C1 segment of cervical spinal cord (tissue), 14 donors: ENCODE results near the gene CNOT2.
"Not testable (repeated sequence)": the region's sequence is repeated elsewhere in the genome, so short reads cannot be mapped to it uniquely, and the experiment has no call there.

Source experiments
- DNase-seq, 14 donors: peaks; one replicate each; lab custom pipeline; 2025; lab: John Stamatoyannopoulos, UW

Gene CNOT2

DNA sequence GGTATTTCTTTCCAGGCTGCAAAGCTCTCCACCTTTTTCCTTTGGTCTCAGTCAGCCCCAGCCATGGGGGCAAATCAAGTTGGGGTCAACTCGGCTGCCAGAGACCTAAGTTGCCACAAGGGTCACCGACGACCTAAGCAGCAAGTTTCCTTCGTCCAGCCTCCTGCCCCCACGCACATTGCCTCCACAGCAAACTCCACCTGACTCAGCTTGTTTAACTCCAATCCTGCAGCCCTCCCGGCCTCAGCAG, 122.1 kb downstream of the CNOT2 start:
- DNase-seq: peak in 2 of 14 donors; percentile 15 to 34

DNA sequence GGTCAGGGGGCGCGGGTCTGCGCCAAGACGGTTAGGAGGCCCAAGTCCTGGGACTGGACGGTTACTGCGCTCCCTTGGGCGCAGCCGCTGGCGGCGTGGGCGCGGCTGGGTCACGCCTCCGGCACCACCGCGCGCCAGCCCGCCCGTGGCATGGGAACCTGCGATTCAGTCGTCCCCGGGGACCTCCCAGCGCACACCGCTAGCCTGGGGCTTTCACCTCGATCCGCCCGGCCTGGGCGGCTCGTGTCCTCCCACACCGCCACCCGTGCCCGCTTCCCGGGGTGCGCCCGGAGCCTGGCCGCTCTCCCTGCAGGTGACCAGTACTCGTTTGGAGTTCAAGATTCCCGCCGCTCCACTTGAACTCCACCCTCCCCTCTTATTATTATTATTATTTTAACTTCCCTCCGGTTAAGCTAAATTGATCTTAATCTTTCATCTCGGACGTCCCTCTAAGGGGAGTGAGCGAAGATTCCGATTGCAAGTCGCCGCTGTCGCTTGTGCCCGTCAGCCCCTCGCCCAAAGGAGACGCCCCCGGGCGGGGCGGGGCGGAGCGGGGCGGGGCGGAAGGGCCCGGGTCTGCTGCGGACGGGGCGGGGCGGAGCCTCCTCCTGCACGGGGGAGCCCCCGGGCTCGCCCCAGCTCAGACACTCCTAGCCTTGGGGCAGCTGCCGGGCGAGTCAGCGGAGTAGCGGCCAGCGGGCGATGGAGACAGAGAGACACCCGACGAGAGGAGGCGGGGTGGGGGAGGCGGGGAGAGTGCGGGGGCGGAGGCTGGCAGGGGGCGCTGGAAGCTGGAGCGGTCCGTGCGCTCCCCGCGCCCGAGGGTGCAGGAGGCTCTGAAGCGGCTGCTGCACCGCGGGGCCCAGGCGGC, 122.7 kb downstream of the CNOT2 start, which contains the start of gene KCNMB4:
KCNMB4 (plus strand) TSS at position 643 of the 871 bp plus-strand sequence. CDS start 445 bp downstream, outside the sequence.
- peak in 12 of 14 donors; percentile 37 to 84 (median 65) for DNase-seq

GRCh38 chr12:70366581-70367257, 123.5 kb downstream of the CNOT2 start:
- DNase-seq: peak in 9 of 14 donors; percentile 16 to 77 (median 40)

DNA sequence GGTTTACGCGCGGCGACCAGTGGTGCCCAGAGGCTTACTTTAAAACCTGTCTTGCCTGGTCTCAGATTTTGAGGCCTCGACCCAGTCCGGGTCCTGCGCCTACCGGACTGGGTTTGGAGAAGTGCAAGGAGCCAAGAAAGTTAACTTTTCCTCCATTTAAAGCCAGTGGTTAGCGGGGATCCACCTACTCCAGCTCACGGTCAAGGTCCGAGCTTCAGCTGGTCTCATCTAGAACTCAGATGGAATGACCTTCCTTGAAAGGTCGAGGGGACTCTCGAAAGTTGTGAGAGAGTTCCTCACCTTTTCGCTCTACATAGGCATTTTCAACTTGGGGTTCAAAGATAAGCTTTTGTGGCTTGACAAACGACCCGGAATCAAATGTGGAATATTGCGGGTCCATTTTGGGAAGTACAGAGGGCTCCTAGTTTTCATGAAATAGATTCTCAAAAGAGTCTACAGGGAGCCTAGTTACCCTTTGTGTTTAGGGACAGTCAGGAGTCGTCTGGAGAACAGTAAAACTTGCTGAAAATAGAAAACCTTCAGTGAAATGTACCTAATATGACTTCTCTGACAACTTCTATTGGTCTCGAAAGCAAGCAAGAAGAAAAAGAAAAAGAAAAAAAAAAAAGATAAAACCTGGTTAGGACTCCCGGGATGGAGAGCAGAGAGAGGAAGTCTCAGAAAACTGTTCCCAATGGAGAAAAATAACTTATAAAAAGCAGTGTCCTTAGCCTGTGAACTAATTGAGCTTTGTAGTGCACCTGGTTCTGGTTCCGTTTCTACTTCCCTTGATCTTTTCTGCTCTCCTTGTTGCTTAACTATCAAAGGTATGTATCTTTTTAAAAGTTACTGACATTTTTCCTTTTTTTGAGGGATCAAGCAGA, 124.3 kb downstream of the CNOT2 start:
- DNase-seq: peak in 4 of 14 donors; percentile 18 to 61 (median 34)

GRCh38 chr12:70372881-70373280, 129.6 kb downstream of the CNOT2 start:
- DNase-seq: no peak

GRCh38 chr12:70379846-70380245, 136.6 kb downstream of the CNOT2 start:
- DNase-seq: no peak

GRCh38 chr12:70383484-70383883, 140.3 kb downstream of the CNOT2 start:
- no peak for DNase-seq

- no peak for DNase-seq
These were observed 140.7 kb downstream of the CNOT2 start for GRCh38 chr12:70383886-70384285.

- DNase-seq: no peak
These were observed 143.5 kb downstream of the CNOT2 start for GRCh38 chr12:70386771-70387170.

DNA sequence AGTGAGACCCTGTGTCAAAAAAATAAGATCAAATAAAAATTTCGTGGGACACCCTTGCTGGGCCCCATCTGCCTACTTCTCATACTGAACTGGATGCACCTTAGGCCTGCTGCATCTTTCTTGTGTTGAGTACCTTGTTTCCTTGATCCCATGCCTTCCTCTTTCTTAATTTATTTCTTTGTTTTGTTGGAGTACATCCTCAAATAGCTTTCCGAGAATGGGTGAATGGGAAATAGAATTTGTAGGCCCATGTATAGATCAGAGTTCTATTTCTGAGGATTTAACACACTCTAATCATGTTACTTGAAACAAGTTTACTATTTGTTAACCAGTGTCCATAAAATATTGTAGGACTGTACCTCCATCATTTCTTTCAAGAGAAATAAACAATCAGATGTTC, 146.4 kb downstream of the CNOT2 start:
- no peak for DNase-seq

- DNase-seq: not testable (repeated sequence)
These were observed 149.4 kb downstream of the CNOT2 start for GRCh38 chr12:70392631-70393030.

DNA sequence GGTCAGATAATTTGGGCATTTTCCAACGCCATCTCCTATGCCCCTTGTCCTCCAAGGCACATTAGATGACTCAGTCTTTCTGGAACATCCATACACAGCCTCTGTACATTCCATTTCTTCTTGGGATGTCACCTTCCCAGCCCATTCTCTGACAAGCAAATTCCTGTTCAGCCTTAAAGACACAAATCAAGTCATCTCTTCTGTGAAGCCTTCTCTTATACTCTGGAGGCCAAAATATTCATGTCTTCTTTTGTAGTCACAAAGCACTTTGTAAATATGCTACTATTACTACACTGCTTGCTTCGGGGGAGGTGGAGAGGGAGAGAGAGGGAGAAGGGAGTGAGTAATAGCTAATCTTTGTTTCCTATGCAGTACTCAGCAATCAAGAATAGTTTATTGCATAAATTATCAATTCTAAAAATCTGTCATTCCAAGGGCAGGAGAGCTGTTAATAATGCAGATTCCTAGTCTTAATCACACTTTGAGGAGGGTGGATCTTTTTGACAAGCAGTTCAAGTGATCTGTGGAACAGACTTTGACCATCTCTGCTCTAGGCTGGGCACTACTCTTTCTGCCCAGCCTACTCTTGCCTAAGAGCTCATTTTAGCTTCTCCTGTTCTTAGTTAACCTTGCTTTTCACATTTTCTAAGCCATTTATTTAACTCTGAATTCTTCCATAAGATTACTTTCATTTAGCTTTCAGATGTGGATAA, 150.7 kb downstream of the CNOT2 start:
- DNase-seq: no peak

GRCh38 chr12:70398002-70398401, 154.8 kb downstream of the CNOT2 start:
- peak in 1 of 14 donors; percentile 38 for DNase-seq

DNA sequence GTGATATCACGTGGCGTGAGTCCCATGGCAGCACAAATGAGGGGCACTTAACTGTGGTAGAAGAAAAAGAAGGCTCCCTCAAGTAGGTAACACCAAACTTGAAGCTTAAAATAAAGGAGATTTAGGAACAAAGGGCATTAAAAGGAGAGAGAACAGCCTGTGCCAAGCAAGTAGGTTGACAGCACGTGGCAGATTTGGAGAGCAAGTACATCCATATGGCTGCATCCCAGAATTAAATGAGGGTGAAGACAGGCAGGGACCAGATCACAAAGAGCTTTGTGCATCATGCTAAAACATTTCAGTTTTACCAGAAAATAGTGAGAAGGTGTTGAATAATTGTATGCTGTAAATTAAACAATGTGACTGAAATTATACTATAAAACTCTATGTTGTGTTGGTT, 155.6 kb downstream of the CNOT2 start:
- DNase-seq: peak in 1 of 14 donors; percentile 85

GRCh38 chr12:70399311-70399710, 156.1 kb downstream of the CNOT2 start:
- DNase-seq: peak in 1 of 14 donors; percentile 44

- DNase-seq: no peak
These were observed 156.9 kb downstream of the CNOT2 start for GRCh38 chr12:70400124-70400523.

DNA sequence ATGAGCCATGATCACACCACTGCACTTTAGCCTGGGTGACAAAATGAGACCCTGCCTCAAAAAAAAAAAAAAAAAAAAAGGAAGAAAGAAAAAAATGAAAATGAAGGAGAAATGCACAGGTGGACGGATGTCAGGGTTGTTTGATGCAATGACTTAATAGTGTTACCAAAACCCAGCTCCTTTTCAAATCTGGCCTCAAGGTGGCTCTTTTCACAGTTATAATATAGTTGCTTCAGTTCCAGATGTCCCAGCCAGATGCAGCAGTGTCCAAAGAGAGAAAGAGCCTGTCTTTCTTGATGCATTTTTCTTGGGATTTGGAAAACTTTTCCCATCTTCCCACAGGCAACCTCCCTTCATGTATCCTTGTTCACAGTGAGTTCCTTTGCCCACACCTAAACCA, 159.4 kb downstream of the CNOT2 start:
- DNase-seq: no peak

DNA sequence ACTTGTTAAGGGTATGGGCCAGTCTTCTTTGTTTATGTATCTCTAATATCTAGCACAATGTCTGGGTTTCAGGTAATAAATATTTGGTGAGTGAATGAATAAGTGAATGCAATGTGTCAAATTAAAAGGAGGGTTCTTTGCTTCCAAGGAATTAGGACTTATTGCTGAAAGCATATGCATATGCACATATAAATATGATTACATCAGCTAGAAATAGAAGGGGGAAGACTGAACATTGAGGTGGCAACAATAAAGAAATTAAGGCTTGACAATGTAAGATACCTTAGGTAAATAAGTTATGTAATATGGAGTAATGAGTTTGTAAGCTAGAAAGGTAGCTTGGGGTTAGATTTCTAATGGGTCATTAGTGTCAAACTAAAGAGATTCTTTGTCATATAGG, 160.6 kb downstream of the CNOT2 start:
- DNase-seq: no peak
